COR-L47 (cell line): ENCODE data around the gene CNOT8.

Experiments used
- DNase-seq: peaks from one replicate; lab custom pipeline; 2025; lab: John Stamatoyannopoulos, UW

Gene CNOT8

GRCh38 chr5:154923441-154924430 is 65.3 kb downstream of the CNOT8 start:
- no peak for DNase-seq
